ENCODE measurements around the gene UROS. TPM values are rescaled to one million over a fixed set of nuclear protein-coding genes. Genes with fewer than 3 reads are reported as not detected.

UROS gene
- polyA plus RNA-seq, 1 experiment = 56.6 TPM

GRCh38 chr10:125762692-125763648 lies 60.1 kb downstream of the UROS start:
- POLR2A ChIA-PET = no interaction called here
- H3K4me3 ChIP-seq (ENCODE audit: low read depth, low read length) = no peak overlapping the region
- CTCF ChIA-PET = no interaction called here
- no peak for TF ChIP-seq CTCF (IDR thresholded peaks at IDR 0.05; ENCODE audit: insufficient read depth, low read depth, low read length)
- no peaks in the 10 kb centered on the region for H3K27me3 ChIP-seq (ENCODE audit: control insufficient read depth, insufficient read depth, low read length)
- DNase-seq (ENCODE audit: low read depth) = no peak
- peaks cover 10% of the 10 kb centered on the region for H3K36me3 ChIP-seq (ENCODE audit: control insufficient read depth, insufficient read depth, low read length)

GRCh38 chr10:125761961-125762360 lies 61.1 kb downstream of the UROS start:
- ChIA-PET POLR2A (no interaction called here), CTCF (no interaction called here)
- no peak overlapping the region for H3K4me3 ChIP-seq (ENCODE audit: low read depth, low read length)
- no peak for DNase-seq (ENCODE audit: low read depth)
- no peaks in the 10 kb centered on the region for H3K27me3 ChIP-seq (ENCODE audit: control insufficient read depth, insufficient read depth, low read length)
- no peak for TF ChIP-seq CTCF (IDR thresholded peaks at IDR 0.05; ENCODE audit: insufficient read depth, low read depth, low read length)
- peaks cover 10% of the 10 kb centered on the region for H3K36me3 ChIP-seq (ENCODE audit: control insufficient read depth, insufficient read depth, low read length)

- TF ChIP-seq CTCF (IDR thresholded peaks at IDR 0.05; ENCODE audit: insufficient read depth, low read depth, low read length) = no peak
- no peak for DNase-seq (ENCODE audit: low read depth)
- ChIA-PET CTCF (no interaction called here), POLR2A (no interaction called here)
- H3K4me3 ChIP-seq (ENCODE audit: low read depth, low read length) = no peak overlapping the region
- H3K36me3 ChIP-seq (ENCODE audit: control insufficient read depth, insufficient read depth, low read length) = peaks cover 14% of the 10 kb centered on the region
- H3K27me3 ChIP-seq (ENCODE audit: control insufficient read depth, insufficient read depth, low read length) = no peaks in the 10 kb centered on the region
Observed at GRCh38 chr10:125757742-125758141, 65.3 kb downstream of the UROS start.

- POLR2A ChIA-PET = no interaction called here
- DNase-seq (ENCODE audit: low read depth) = no peak
- Histone ChIP-seq H3K36me3 (ENCODE audit: control insufficient read depth, insufficient read depth, low read length) (peaks cover 12% of the 10 kb centered on the region), H3K4me3 (ENCODE audit: low read depth, low read length) (no peak overlapping the region), H3K27me3 (ENCODE audit: control insufficient read depth, insufficient read depth, low read length) (no peaks in the 10 kb centered on the region)
- CTCF ChIA-PET = no interaction called here
- TF ChIP-seq CTCF (IDR thresholded peaks at IDR 0.05; ENCODE audit: insufficient read depth, low read depth, low read length) = no peak
Observed at GRCh38 chr10:125756853-125757487, 66.1 kb downstream of the UROS start.

- TF ChIP-seq CTCF (IDR thresholded peaks at IDR 0.05; ENCODE audit: insufficient read depth, low read depth, low read length) = no peak
- Histone ChIP-seq H3K27me3 (ENCODE audit: control insufficient read depth, insufficient read depth, low read length) (no peaks in the 10 kb centered on the region), H3K36me3 (ENCODE audit: control insufficient read depth, insufficient read depth, low read length) (peaks cover 15% of the 10 kb centered on the region), H3K4me3 (ENCODE audit: low read depth, low read length) (no peak overlapping the region)
- CTCF ChIA-PET = no interaction called here
- POLR2A ChIA-PET = no interaction called here
- DNase-seq (ENCODE audit: low read depth) = no peak
Observed at GRCh38 chr10:125756196-125756595, 66.9 kb downstream of the UROS start.

All from BJ (cell line).